Activated CD4-positive, alpha-beta T cell treated with anti-CD3 and anti-CD28 coated beads, Interleukin-2, amount 50 U/mL, for 24 hours (primary cell): ENCODE data around the gene IGSF9B.

Experiments used
- DNase-seq, 2 donors: peaks; one replicate each; pipeline ENCODE4 v3.0.0-alpha.2; 2020; ENCODE audit warnings: low read depth in 1 of 2, low spot score in 1 of 2

IGSF9B gene

GRCh38 chr11:133864756-133865155 lies 92.0 kb downstream of the IGSF9B start:
- no peak for DNase-seq

- no peak for DNase-seq
These were observed 96.6 kb downstream of the IGSF9B start for GRCh38 chr11:133860151-133860550.
